CD4-positive, alpha-beta T cell (primary cell): ENCODE measurements around the gene DIO1. TPM values are rescaled to one million over a fixed set of nuclear protein-coding genes. Genes with fewer than 3 reads are reported as not detected.

Experiments used
- ATAC-seq: fragments of 200-7000 bp; cut with Tn5 transposase; one replicate; pipeline ENCODE4 v1.10.0; 2022; ENCODE audit warnings: mild to moderate bottlenecking; ENCODE audit not compliant: poor library complexity
- CTCF ChIA-PET: fragments of 350-600 bp; sonication (Branson Sonifier 250); formaldehyde crosslinking; loops from one replicate; lab custom pipeline; 2021; ENCODE audit warnings: antibody characterized with exemption, inconsistent platforms; lab: Charles Lee
- POLR2A ChIA-PET: fragments of 350-600 bp; sonication (Branson Sonifier 250); formaldehyde crosslinking; loops from one replicate; lab custom pipeline; 2021; ENCODE audit warnings: antibody characterized with exemption, inconsistent platforms; lab: Charles Lee
- DNase-seq, 14 experiments: peaks; one replicate each; pipeline ENCODE4 v3.0.0-alpha.2; 2013 to 2020; ENCODE audit warnings: mixed read lengths in 2 of 14
- H3K27ac ChIP-seq, 2 donors: one replicate each; pipeline versions ENCODE4 v1.5.1 to v1.7.0; 2013; ENCODE audit warnings: low read length in 2 of 2, low read depth in 1 of 2, mild to moderate bottlenecking in 1 of 2
- H3K27me3 ChIP-seq, 2 experiments: 1 replicate in 1 of 2; 2 replicates in 1 of 2; pipeline versions ENCODE4 v1.6.1 to v1.7.0; 2013; ENCODE audit warnings: low read length in 2 of 2, control low read depth in 1 of 2, mild to moderate bottlenecking in 1 of 2, moderate library complexity in 1 of 2; ENCODE audit not compliant: insufficient read depth in 2 of 2, control insufficient read depth in 1 of 2
- H3K36me3 ChIP-seq: one replicate; pipeline ENCODE4 v1.6.1; 2013; ENCODE audit warnings: low read length, control low read depth; ENCODE audit not compliant: insufficient read depth
- H3K4me1 ChIP-seq: one replicate; pipeline ENCODE4 v1.6.1; 2013; ENCODE audit warnings: low read length, control low read depth; ENCODE audit not compliant: insufficient read depth
- H3K4me3 ChIP-seq: one replicate; pipeline ENCODE4 v1.5.1; 2013; ENCODE audit warnings: mild to moderate bottlenecking, low read length, moderate library complexity
- H3K9me3 ChIP-seq, 2 experiments: 1 replicate in 1 of 2; 2 replicates in 1 of 2; pipeline versions ENCODE4 v1.6.1 to v1.7.0; 2013; ENCODE audit warnings: low read length in 2 of 2, mild to moderate bottlenecking in 2 of 2, control low read depth in 1 of 2, moderate library complexity in 1 of 2; ENCODE audit not compliant: control insufficient read depth in 1 of 2, insufficient read depth in 1 of 2
- H3K27ac Mint-ChIP-seq: one replicate; pipeline ENCODE4 v1.8.0; 2020; ENCODE audit warnings: mixed read lengths
- H3K27me3 Mint-ChIP-seq: one replicate; pipeline ENCODE4 v1.8.0; 2021; ENCODE audit warnings: mixed read lengths
- H3K36me3 Mint-ChIP-seq: one replicate; pipeline ENCODE4 v1.8.0; 2021; ENCODE audit warnings: low read depth, mixed read lengths
- H3K4me1 Mint-ChIP-seq: one replicate; pipeline ENCODE4 v1.8.0; 2021; ENCODE audit warnings: low read depth, mixed read lengths
- H3K4me3 Mint-ChIP-seq: one replicate; pipeline ENCODE4 v1.8.0; 2020; ENCODE audit warnings: mild to moderate bottlenecking, mixed read lengths
- H3K9me3 Mint-ChIP-seq: one replicate; pipeline ENCODE4 v1.8.0; 2020; ENCODE audit warnings: mixed read lengths
- intact Hi-C, 2 experiments: fragments of 100-400 bp; cut with DNase I in 1 of 2; cut with micrococcal nuclease in 1 of 2; formaldehyde crosslinking; loops; one replicate each; pipeline versions ENCODE4 v1.15.1 to v1.9.0; 2023 to 2025; cut with DNase I, micrococcal nuclease
- total RNA-seq, 174 experiments: library from RNA in 2 of 174; stranded (reverse) in 2 of 174; gene quantifications; one replicate each; pipeline ENCODE4 v1.2.3 and lab custom pipeline; 2021 to 2026
- TF ChIP-seq, protein P1 (sequence below): fragments of 200-600 bp; IDR thresholded peaks from one replicate; pipeline ENCODE4 v1.8.0; 2022; ENCODE audit warnings: antibody characterized with exemption, mild to moderate bottlenecking

The DIO1 gene
- total RNA-seq, 2 experiments from 2014 or later = not detected

GRCh38 chr1:53899206-53899628 lies 5.2 kb downstream of the DIO1 start:
- H3K4me3 Mint-ChIP-seq = no peak overlapping the region
- no peak overlapping the region for H3K27ac Mint-ChIP-seq
- intact Hi-C loops = no loop called here
- ATAC-seq (no peak), DNase-seq (no peak)
- peaks cover 4% of the 10 kb centered on the region for H3K27me3 Mint-ChIP-seq
- no peaks in the 10 kb centered on the region for H3K9me3 ChIP-seq
- no peak overlapping the region for H3K4me3 ChIP-seq
- no peaks in the 10 kb centered on the region for H3K27me3 ChIP-seq
- H3K4me1 ChIP-seq = no peaks in the 10 kb centered on the region
- no peak overlapping the region for H3K27ac ChIP-seq
- H3K9me3 Mint-ChIP-seq = no peaks in the 10 kb centered on the region
- H3K36me3 Mint-ChIP-seq = no peaks in the 10 kb centered on the region
- CTCF ChIA-PET = interaction anchor here (1.8 kb wide), 1 partner anchor 26 kb away, joined by 3 read pairs; no protein-coding TSS in a partner anchor
- H3K36me3 ChIP-seq = no peaks in the 10 kb centered on the region
- POLR2A ChIA-PET = no interaction called here
- no peaks in the 10 kb centered on the region for H3K4me1 Mint-ChIP-seq
- TF ChIP-seq, protein P1, sequence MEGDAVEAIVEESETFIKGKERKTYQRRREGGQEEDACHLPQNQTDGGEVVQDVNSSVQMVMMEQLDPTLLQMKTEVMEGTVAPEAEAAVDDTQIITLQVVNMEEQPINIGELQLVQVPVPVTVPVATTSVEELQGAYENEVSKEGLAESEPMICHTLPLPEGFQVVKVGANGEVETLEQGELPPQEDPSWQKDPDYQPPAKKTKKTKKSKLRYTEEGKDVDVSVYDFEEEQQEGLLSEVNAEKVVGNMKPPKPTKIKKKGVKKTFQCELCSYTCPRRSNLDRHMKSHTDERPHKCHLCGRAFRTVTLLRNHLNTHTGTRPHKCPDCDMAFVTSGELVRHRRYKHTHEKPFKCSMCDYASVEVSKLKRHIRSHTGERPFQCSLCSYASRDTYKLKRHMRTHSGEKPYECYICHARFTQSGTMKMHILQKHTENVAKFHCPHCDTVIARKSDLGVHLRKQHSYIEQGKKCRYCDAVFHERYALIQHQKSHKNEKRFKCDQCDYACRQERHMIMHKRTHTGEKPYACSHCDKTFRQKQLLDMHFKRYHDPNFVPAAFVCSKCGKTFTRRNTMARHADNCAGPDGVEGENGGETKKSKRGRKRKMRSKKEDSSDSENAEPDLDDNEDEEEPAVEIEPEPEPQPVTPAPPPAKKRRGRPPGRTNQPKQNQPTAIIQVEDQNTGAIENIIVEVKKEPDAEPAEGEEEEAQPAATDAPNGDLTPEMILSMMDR = no peak

DNA sequence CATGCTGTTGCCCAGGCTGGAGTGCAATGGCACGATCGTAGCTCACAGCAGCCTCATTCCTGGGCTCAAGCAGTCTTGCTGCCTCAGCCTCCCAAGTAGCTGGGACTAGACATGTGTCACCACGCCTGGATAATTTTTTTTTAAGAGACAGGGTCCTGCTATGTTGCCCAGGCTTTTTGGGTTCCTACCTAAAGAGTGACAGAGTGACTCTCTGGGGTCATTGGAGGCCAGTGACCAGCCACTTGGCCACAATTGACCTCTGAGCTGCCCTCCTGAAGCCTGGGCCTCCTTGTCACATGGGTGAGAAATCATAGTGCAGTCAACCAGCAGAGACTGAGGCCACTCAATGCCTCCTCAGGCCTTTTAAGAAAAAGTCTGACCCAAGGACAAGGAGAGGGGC lies 5.7 kb downstream of the DIO1 start:
- TF ChIP-seq, protein P1 = no peak
- Histone ChIP-seq H3K9me3 (no peaks in the 10 kb centered on the region), H3K27me3 (no peaks in the 10 kb centered on the region), H3K4me1 (no peaks in the 10 kb centered on the region), H3K27ac (no peak overlapping the region), H3K36me3 (no peaks in the 10 kb centered on the region), H3K4me3 (no peak overlapping the region)
- Mint-ChIP-seq H3K27me3 (peaks cover 4% of the 10 kb centered on the region), H3K36me3 (no peaks in the 10 kb centered on the region), H3K4me1 (no peaks in the 10 kb centered on the region), H3K4me3 (no peak overlapping the region), H3K9me3 (no peaks in the 10 kb centered on the region), H3K27ac (no peak overlapping the region)
- POLR2A ChIA-PET = no interaction called here
- ATAC-seq (no peak), DNase-seq (no peak)
- intact Hi-C loops = no loop called here
- CTCF ChIA-PET = interaction anchor here (1.8 kb wide), 1 partner anchor 26 kb away, joined by 3 read pairs; no protein-coding TSS in a partner anchor

- TF ChIP-seq, protein P1 = no peak
- Histone ChIP-seq H3K27me3 (no peaks in the 10 kb centered on the region), H3K36me3 (peaks cover 4% of the 10 kb centered on the region), H3K4me3 (no peak overlapping the region), H3K9me3 (no peaks in the 10 kb centered on the region), H3K4me1 (no peaks in the 10 kb centered on the region), H3K27ac (no peak overlapping the region)
- DNase-seq (no peak), ATAC-seq (no peak)
- H3K36me3 Mint-ChIP-seq = no peaks in the 10 kb centered on the region
- CTCF ChIA-PET = no interaction called here
- H3K4me3 Mint-ChIP-seq = no peak overlapping the region
- H3K27ac Mint-ChIP-seq = no peak overlapping the region
- POLR2A ChIA-PET = no interaction called here
- no peaks in the 10 kb centered on the region for H3K4me1 Mint-ChIP-seq
- no peaks in the 10 kb centered on the region for H3K27me3 Mint-ChIP-seq
- no peaks in the 10 kb centered on the region for H3K9me3 Mint-ChIP-seq
- intact Hi-C loops = no loop called here
These were observed 8.5 kb downstream of the DIO1 start for GRCh38 chr1:53902235-53903138.
